PC-9 (cell line): Measurements from ENCODE around the gene CBY1. TPM values are rescaled to one million over a fixed set of nuclear protein-coding genes. Genes with fewer than 3 reads are reported as not detected.

Experiments
- BruUV-seq: library from RNA; stranded (reverse); fragments of 400-500 nt; replicated peaks from 2 replicates; lab custom pipeline; 2021; lab: Mats Ljungman, UMichigan
- CTCF ChIA-PET: fragments of 300-600 bp; sonication (Branson Sonifier 250); formaldehyde crosslinking; loops from one replicate; lab custom pipeline; 2022; ENCODE audit warnings: antibody characterized with exemption; lab: Charles Lee
- POLR2A ChIA-PET: fragments of 300-600 bp; sonication (Branson Sonifier 250); formaldehyde crosslinking; loops from one replicate; lab custom pipeline; 2022; ENCODE audit warnings: antibody characterized with exemption; ENCODE audit not compliant: unreplicated experiment; lab: Charles Lee
- DNase-seq, 2 experiments: peaks; one replicate each; pipeline versions ENCODE4 v3.0.0 to v3.0.0-alpha.2; 2015 to 2022; ENCODE audit warnings: mixed read lengths in 1 of 2
- H2AFZ ChIP-seq: fragments of 200-600 bp; sonication (generic); 2 replicates; pipeline ENCODE4 v1.8.1; 2017; ENCODE audit warnings: antibody characterized with exemption
- H3F3A ChIP-seq: fragments of 200-600 bp; sonication (generic); 2 replicates; pipeline ENCODE4 v1.8.1; 2017; ENCODE audit warnings: antibody characterized with exemption, mild to moderate bottlenecking, low read depth; ENCODE audit not compliant: insufficient read depth
- H3K27ac ChIP-seq: fragments of 200-600 bp; sonication (generic); 2 replicates; pipeline ENCODE4 v1.6.1; 2016; ENCODE audit warnings: mixed run types
- H3K27me3 ChIP-seq: fragments of 200-600 bp; sonication (generic); 2 replicates; pipeline ENCODE4 v1.6.1; 2016; ENCODE audit warnings: low read depth, mixed run types; ENCODE audit not compliant: insufficient read depth
- H3K36me3 ChIP-seq: fragments of 200-600 bp; sonication (generic); 2 replicates; pipeline ENCODE4 v1.6.1; 2016; ENCODE audit warnings: low read depth, mixed run types
- H3K4me1 ChIP-seq: fragments of 200-600 bp; sonication (generic); replicated peaks from 2 replicates; pipeline ENCODE4 v1.6.1; 2016; ENCODE audit warnings: mixed run types; ENCODE audit not compliant: insufficient read depth
- H3K4me2 ChIP-seq: fragments of 200-600 bp; sonication (generic); 2 replicates; pipeline ENCODE4 v1.6.1; 2017; ENCODE audit warnings: mixed run types
- H3K4me3 ChIP-seq: fragments of 200-600 bp; sonication (generic); 2 replicates; pipeline ENCODE4 v1.6.1; 2016; ENCODE audit warnings: mixed run types
- H3K79me2 ChIP-seq: fragments of 200-600 bp; sonication (generic); 2 replicates; pipeline ENCODE4 v1.6.1; 2017; ENCODE audit warnings: low read depth, mixed run types
- H3K9me2 ChIP-seq: fragments of 200-600 bp; sonication (generic); 2 replicates; pipeline ENCODE4 v1.8.1; 2017; ENCODE audit warnings: mild to moderate bottlenecking; ENCODE audit not compliant: insufficient read depth
- H3K9me3 ChIP-seq: fragments of 200-600 bp; sonication (generic); 2 replicates; pipeline ENCODE4 v1.8.1; 2016; ENCODE audit warnings: low read depth; ENCODE audit not compliant: insufficient read depth
- H4K20me1 ChIP-seq: fragments of 200-600 bp; sonication (generic); 2 replicates; pipeline ENCODE4 v1.8.1; 2017; ENCODE audit not compliant: insufficient read depth
- EZH2 ChIP-seq: fragments of 200-600 bp; sonication (generic); IDR thresholded peaks from 2 replicates; pipeline ENCODE4 v1.8.0; 2017; ENCODE audit warnings: antibody characterized with exemption, low read depth
- intact Hi-C: fragments of 100-400 bp; cut with micrococcal nuclease; formaldehyde crosslinking; loops from one replicate; pipeline ENCODE4 v1.10.0; 2022; ENCODE audit not compliant: unreplicated experiment
- total RNA-seq: library from RNA; stranded (reverse); gene quantifications from 2 replicates; pipeline ENCODE4 v1.2.3, GENCODE V29; 2021
- TF ChIP-seq, protein P1 (sequence below): fragments of 200-600 bp; sonication (generic); conservative IDR thresholded peaks from 2 replicates; pipeline ENCODE4 v1.6.1; 2017; ENCODE audit warnings: mixed run types, antibody characterized with exemption, mild to moderate bottlenecking, moderate library complexity

CBY1 gene
- total RNA-seq, 1 experiment from 2014 or later: 58.9 TPM

GRCh38 chr22:38689651-38690050 is 33.2 kb downstream of the CBY1 start:
- Histone ChIP-seq H3K27me3 (no peaks in the 10 kb centered on the region), H3K4me1 (peaks cover 9% of the 10 kb centered on the region), H3K4me2 (no peak overlapping the region), H2AFZ (no peak overlapping the region), H3K79me2 (peaks cover 55% of the 10 kb centered on the region), H4K20me1 (no peaks in the 10 kb centered on the region; the same call in 1 of the 2 replicates), H3F3A (peaks cover 63% of the 10 kb centered on the region), H3K27ac (no peak overlapping the region), H3K9me3 (no peaks in the 10 kb centered on the region), H3K4me3 (no peak overlapping the region), H3K36me3 (peaks cover 65% of the 10 kb centered on the region), H3K9me2 (no peaks in the 10 kb centered on the region)
- no peak for DNase-seq
- POLR2A ChIA-PET: no interaction called here
- TF ChIP-seq EZH2: no peak
- TF ChIP-seq, protein P1, sequence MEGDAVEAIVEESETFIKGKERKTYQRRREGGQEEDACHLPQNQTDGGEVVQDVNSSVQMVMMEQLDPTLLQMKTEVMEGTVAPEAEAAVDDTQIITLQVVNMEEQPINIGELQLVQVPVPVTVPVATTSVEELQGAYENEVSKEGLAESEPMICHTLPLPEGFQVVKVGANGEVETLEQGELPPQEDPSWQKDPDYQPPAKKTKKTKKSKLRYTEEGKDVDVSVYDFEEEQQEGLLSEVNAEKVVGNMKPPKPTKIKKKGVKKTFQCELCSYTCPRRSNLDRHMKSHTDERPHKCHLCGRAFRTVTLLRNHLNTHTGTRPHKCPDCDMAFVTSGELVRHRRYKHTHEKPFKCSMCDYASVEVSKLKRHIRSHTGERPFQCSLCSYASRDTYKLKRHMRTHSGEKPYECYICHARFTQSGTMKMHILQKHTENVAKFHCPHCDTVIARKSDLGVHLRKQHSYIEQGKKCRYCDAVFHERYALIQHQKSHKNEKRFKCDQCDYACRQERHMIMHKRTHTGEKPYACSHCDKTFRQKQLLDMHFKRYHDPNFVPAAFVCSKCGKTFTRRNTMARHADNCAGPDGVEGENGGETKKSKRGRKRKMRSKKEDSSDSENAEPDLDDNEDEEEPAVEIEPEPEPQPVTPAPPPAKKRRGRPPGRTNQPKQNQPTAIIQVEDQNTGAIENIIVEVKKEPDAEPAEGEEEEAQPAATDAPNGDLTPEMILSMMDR: no peak
- intact Hi-C loops: no loop called here
- BruUV-seq: no TSS peak
- CTCF ChIA-PET: no interaction called here

- ChIA-PET POLR2A (no interaction called here), CTCF (interaction anchor here (2.9 kb wide), 1 partner anchor 12 kb away, joined by 16 read pairs; the partner anchor contains the start of gene TOMM22)
- Histone ChIP-seq H3K36me3 (peaks cover 54% of the 10 kb centered on the region), H3K27ac (peak overlapping the region; percentile 88), H3F3A (peaks cover 61% of the 10 kb centered on the region), H3K27me3 (no peaks in the 10 kb centered on the region), H3K4me2 (peak overlapping the region; percentile 92), H3K4me1 (peaks cover 52% of the 10 kb centered on the region), H3K9me2 (no peaks in the 10 kb centered on the region), H4K20me1 (peaks cover 14% of the 10 kb centered on the region; the same call in 1 of the 2 replicates), H3K79me2 (peaks cover 93% of the 10 kb centered on the region), H3K9me3 (no peaks in the 10 kb centered on the region), H3K4me3 (no peak overlapping the region), H2AFZ (no peak overlapping the region)
- intact Hi-C loops: no loop called here
- no TSS peak for BruUV-seq
- TF ChIP-seq, protein P1: no peak
- TF ChIP-seq EZH2: no peak
- DNase-seq: no peak
Observed at GRCh38 chr22:38694049-38694448, 37.6 kb downstream of the CBY1 start.

GRCh38 chr22:38694940-38695339 is 38.5 kb downstream of the CBY1 start:
- no peaks in the 10 kb centered on the region for H3K27me3 ChIP-seq
- CTCF ChIA-PET: interaction anchor here (0.6 to 2.9 kb wide), 3 partner anchors 13 to 1063 kb away, joined by 3 to 16 read pairs (median 4); partner anchors contain the start of gene TOMM22
- peak overlapping the region; percentile 88 for H3K27ac ChIP-seq
- H3K4me2 ChIP-seq: peak overlapping the region; percentile 92
- H3K36me3 ChIP-seq: peaks cover 50% of the 10 kb centered on the region
- H2AFZ ChIP-seq: no peak overlapping the region
- H3K79me2 ChIP-seq: peaks cover 93% of the 10 kb centered on the region
- H4K20me1 ChIP-seq: peaks cover 14% of the 10 kb centered on the region; the same call in 1 of the 2 replicates
- intact Hi-C loops: no loop called here
- H3K4me1 ChIP-seq: peaks cover 52% of the 10 kb centered on the region
- no TSS peak for BruUV-seq
- peak overlapping the region; percentile 27; the same call in 1 of the 2 replicates for H3K4me3 ChIP-seq
- no peaks in the 10 kb centered on the region for H3K9me2 ChIP-seq
- TF ChIP-seq EZH2: no peak
- peak in 1 of 2 experiments; percentile 94 for DNase-seq
- no peaks in the 10 kb centered on the region for H3K9me3 ChIP-seq
- H3F3A ChIP-seq: peaks cover 58% of the 10 kb centered on the region
- POLR2A ChIA-PET: interaction anchor here (0.6 to 1.3 kb wide), 10 partner anchors 11 to 822 kb away, joined by 3 to 22 read pairs (median 4); partner anchors contain the start of gene GTPBP1
